SK-N-SH treated with all-trans-retinoic acid at 6 μM for 48 hours (cell line): ENCODE results near the gene SDHB.

Experiments used
- ATAC-seq: fragments of 200-7000 bp; cut with Tn5 transposase; 3 replicates; pipeline ENCODE4 v1.9.1; 2020; ENCODE audit warnings: mild to moderate bottlenecking, moderate library complexity
- ARNTL ChIP-seq: fragments of 450-650 bp; formaldehyde crosslinking; IDR thresholded peaks from 2 replicates; pipeline ENCODE4 v1.5.0; 2020; ENCODE audit warnings: low read depth, mild to moderate bottlenecking, moderate library complexity, borderline replicate concordance
- BACH2 ChIP-seq: fragments of 250-450 bp; sonication (Bioruptor Pico); IDR thresholded peaks from 2 replicates; pipeline ENCODE4 v1.9.0; 2021; ENCODE audit warnings: mild to moderate bottlenecking, borderline replicate concordance
- CSDC2 ChIP-seq: fragments of 250-450 bp; sonication (Bioruptor Pico); IDR thresholded peaks from 2 replicates; pipeline ENCODE4 v1.5.0; 2020; ENCODE audit warnings: mild to moderate bottlenecking, moderate library complexity
- CSRNP3 ChIP-seq: fragments of 250-450 bp; sonication (Bioruptor Pico); IDR thresholded peaks from 2 replicates; pipeline ENCODE4 v1.5.1; 2021; ENCODE audit warnings: mild to moderate bottlenecking, moderate library complexity
- ESRRG ChIP-seq: fragments of 250-450 bp; sonication (Bioruptor Pico); IDR thresholded peaks from 2 replicates; pipeline ENCODE4 v1.6.1; 2021; ENCODE audit warnings: mild to moderate bottlenecking
- ISL1 ChIP-seq: fragments of 250-450 bp; sonication (Bioruptor Pico); IDR thresholded peaks from 2 replicates; pipeline ENCODE4 v2.1.2; 2022; ENCODE audit warnings: mild to moderate bottlenecking, moderate library complexity
- PATZ1 ChIP-seq: fragments of 250-450 bp; sonication (Bioruptor Pico); IDR thresholded peaks from 2 replicates; pipeline ENCODE4 v1.8.0; 2020; ENCODE audit warnings: mild to moderate bottlenecking, moderate library complexity, borderline replicate concordance
- POU6F1 ChIP-seq: fragments of 250-450 bp; sonication (Bioruptor Pico); IDR thresholded peaks from 2 replicates; pipeline ENCODE4 v1.8.0; 2021; ENCODE audit warnings: low read depth, mild to moderate bottlenecking, moderate library complexity, borderline replicate concordance
- PPARA ChIP-seq: fragments of 250-450 bp; sonication (Bioruptor Pico); IDR thresholded peaks from 2 replicates; pipeline ENCODE4 v1.5.0; 2020; ENCODE audit warnings: mild to moderate bottlenecking, borderline replicate concordance
- RARB ChIP-seq: fragments of 250-450 bp; sonication (Bioruptor Pico); IDR thresholded peaks from 2 replicates; pipeline ENCODE4 v1.8.0; 2021; ENCODE audit warnings: mild to moderate bottlenecking, moderate library complexity
- TCF4 ChIP-seq: fragments of 250-450 bp; sonication (Bioruptor Pico); IDR thresholded peaks from 2 replicates; pipeline ENCODE4 v1.8.0; 2021; ENCODE audit warnings: mild to moderate bottlenecking, moderate library complexity, borderline replicate concordance
- TOX ChIP-seq: fragments of 250-450 bp; sonication (Bioruptor Pico); IDR thresholded peaks from 2 replicates; pipeline ENCODE4 v1.8.0; 2021; ENCODE audit warnings: mild to moderate bottlenecking, moderate library complexity, borderline replicate concordance
- TSHZ2 ChIP-seq: fragments of 250-450 bp; sonication (Bioruptor Pico); IDR thresholded peaks from 2 replicates; pipeline ENCODE4 v1.5.0; 2020; ENCODE audit warnings: mild to moderate bottlenecking, moderate library complexity
- ZFP3 ChIP-seq: fragments of 250-450 bp; sonication (Bioruptor Pico); IDR thresholded peaks from 2 replicates; pipeline ENCODE4 v1.5.0; 2020; ENCODE audit warnings: mild to moderate bottlenecking, moderate library complexity
- ZNF70 ChIP-seq: fragments of 450-650 bp; formaldehyde crosslinking; IDR thresholded peaks from 2 replicates; pipeline ENCODE4 v1.5.0; 2020; ENCODE audit warnings: mild to moderate bottlenecking, moderate library complexity
- ZNF8 ChIP-seq: fragments of 450-650 bp; formaldehyde crosslinking; IDR thresholded peaks from 2 replicates; pipeline ENCODE4 v1.5.0; 2020; ENCODE audit warnings: mild to moderate bottlenecking, moderate library complexity

SDHB gene

GRCh38 chr1:16979475-16980327 is 74.1 kb downstream of the SDHB start:
- ATAC-seq: peak; percentile 4; the same call in 2 of the 3 replicates

GRCh38 chr1:16978567-16979474 is 75.0 kb downstream of the SDHB start:
- peak; percentile 42; the same call in 1 of the 2 replicates for TF ChIP-seq ZNF70 (CRISPR knock-in tag)
- peak; percentile 95 for TF ChIP-seq TCF4 (CRISPR knock-in tag)
- no peak for TF ChIP-seq CSDC2 (CRISPR knock-in tag)
- TF ChIP-seq POU6F1 (CRISPR knock-in tag): no peak
- peak; percentile 63; the same call in 1 of the 2 replicates for TF ChIP-seq TSHZ2 (CRISPR knock-in tag)
- no peak; the same call in 1 of the 2 replicates for TF ChIP-seq ZNF8 (CRISPR knock-in tag)
- TF ChIP-seq CSRNP3 (CRISPR knock-in tag): 0 out of 2 replicates have a peak, but pooled peaks have one; percentile 48
- ATAC-seq: peak; percentile 89

More at GRCh38 chr1:16979475-16980327, 74.1 kb downstream of the SDHB start:
- peak; percentile 39; the same call in 1 of the 2 replicates for TF ChIP-seq TCF4 (CRISPR knock-in tag)
- TF ChIP-seq ARNTL (CRISPR knock-in tag): no peak
- TF ChIP-seq CSDC2 (CRISPR knock-in tag): no peak

GRCh38 chr1:16978139-16978538 is 75.7 kb downstream of the SDHB start:
- ATAC-seq: no peak
- no peak for TF ChIP-seq TOX (CRISPR knock-in tag)
- no peak for TF ChIP-seq BACH2 (CRISPR knock-in tag)
- TF ChIP-seq PATZ1 (CRISPR knock-in tag): no peak
- TF ChIP-seq ESRRG (CRISPR knock-in tag): no peak
- no peak for TF ChIP-seq RARB (CRISPR knock-in tag)
- TF ChIP-seq ZFP3 (CRISPR knock-in tag): no peak
- no peak for TF ChIP-seq ISL1 (CRISPR knock-in tag)
- TF ChIP-seq ZNF8 (CRISPR knock-in tag): no peak
- TF ChIP-seq CSRNP3 (CRISPR knock-in tag): no peak
- TF ChIP-seq ARNTL (CRISPR knock-in tag): no peak
- no peak for TF ChIP-seq TCF4 (CRISPR knock-in tag)
- no peak for TF ChIP-seq ZNF70 (CRISPR knock-in tag)
- no peak for TF ChIP-seq PPARA
- TF ChIP-seq CSDC2 (CRISPR knock-in tag): no peak
